Measurements from ENCODE around the gene LY6G6D.

GRCh38 chr6:31732029-31732428 lies 16.9 kb downstream of the LY6G6D start:
- TF ChIP-seq CTCF (IDR thresholded peaks at IDR 0.05) (no peak), POLR2A (IDR thresholded peaks at IDR 0.05) (no peak)
